GM21515 (cell line): ENCODE measurements around the gene OR2W1.
A peak's percentile ranks its signal among the peaks of the same experiment; 100 is the strongest.

Experiments
- ATAC-seq: cut with Tn5 transposase; IDR thresholded peaks from one replicate; pipeline ENCODE4 v1.9.1; 2021; ENCODE audit not compliant: unreplicated experiment

OR2W1 gene

GRCh38 chr6:29045075-29045474, at the start of gene OR2W1:
OR2W1 (minus strand) TSS chr6:29045175; CDS start chr6:29045175, 0 bp downstream.
- ATAC-seq = no peak

GRCh38 chr6:29092957-29093356, 48.0 kb upstream of the OR2W1 start:
- ATAC-seq = no peak

DNA sequence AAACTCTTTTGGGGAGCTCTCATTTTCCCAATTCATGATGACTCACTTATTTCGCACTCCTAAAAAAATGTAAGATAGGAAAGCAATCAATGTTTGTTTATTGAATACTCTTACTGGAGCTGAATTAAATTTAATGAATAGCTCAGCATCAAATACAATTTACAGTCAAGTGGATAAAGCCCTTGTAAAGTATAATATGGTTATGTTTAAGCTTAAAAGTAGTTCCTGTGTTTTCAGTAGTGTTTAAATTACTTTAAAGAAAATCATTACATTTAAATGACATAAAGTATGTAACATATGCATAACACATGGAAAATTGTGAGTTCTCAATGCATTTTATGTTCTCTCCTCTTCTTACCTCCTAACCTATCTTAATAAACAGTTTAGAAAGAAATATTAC, 42.2 kb upstream of the OR2W1 start, which contains the start of gene OR2B3:
OR2B3 (minus strand) TSS at position 101 of the 400 bp plus-strand sequence; CDS start at position 36, 65 bp downstream.
- ATAC-seq = no peak

DNA sequence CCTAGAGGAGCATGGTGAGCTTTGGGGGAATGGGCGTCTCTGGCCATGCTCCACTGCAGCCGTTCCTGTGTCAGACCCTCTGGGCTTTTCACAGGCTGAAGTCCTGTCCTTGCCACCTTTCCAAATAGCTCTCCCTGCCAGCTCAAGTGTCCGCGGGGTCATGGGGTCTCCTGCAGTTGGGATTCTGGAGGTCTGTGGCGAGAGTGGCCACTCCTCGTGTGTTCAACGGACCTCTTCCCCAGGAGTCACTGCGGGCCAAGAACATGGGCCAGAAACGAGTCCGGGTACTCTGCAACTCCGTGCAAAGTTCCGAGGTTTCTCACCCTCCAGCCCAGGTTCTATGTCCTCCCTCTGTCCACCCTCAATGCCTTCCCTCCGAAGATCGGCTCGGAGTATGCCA, 37.5 kb upstream of the OR2W1 start:
- ATAC-seq = no peak

DNA sequence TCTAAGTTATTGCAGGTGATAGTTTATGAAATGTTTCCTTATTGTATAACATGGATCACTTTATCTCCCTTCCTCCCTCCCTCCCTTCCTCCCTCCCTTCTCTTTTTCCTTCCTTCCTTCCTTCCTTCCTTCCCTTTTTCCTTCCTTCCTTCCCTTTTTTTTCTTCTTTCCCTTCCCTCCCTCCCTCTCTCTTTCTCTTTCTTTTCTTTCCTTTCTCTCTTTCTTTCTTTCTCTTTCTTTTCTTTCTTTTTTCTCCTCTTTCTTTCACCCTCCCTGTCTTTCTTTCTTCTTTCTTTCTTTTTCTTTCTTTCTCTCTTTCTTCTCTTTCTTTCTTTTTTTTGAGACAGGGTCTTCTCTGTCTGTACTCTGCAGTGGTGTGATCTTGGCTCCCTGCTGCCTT, 36.3 kb upstream of the OR2W1 start:
- ATAC-seq = no peak

GRCh38 chr6:29079203-29079602, 34.2 kb upstream of the OR2W1 start:
- no peak for ATAC-seq

GRCh38 chr6:29071831-29072723, 27.1 kb upstream of the OR2W1 start:
- ATAC-seq = no peak

- no peak for ATAC-seq
Observed at GRCh38 chr6:29051680-29052079, 6.7 kb upstream of the OR2W1 start.

DNA sequence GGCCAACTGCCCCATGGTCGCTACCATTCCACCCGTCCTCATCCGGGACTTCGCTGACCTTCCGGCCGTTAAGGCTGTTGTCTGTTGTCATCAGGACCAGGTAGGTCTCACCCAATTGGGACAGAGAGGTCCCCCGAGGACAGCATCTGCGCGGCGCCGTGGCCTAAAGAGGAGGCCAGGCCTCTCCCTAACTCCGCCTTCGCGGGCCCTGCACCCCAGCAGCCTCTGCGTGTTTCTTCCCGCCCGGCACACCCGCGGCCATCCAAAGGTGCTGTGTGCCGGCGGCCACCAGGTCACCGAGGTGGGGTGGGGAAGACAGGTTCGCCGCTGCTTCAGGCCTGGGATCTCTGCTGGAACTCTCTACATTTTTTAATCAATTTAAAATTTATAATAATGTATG, 9.0 kb downstream of the OR2W1 start:
- no peak for ATAC-seq

GRCh38 chr6:29028821-29029220, 16.2 kb downstream of the OR2W1 start:
- ATAC-seq = no peak

GRCh38 chr6:29025927-29026585, 18.9 kb downstream of the OR2W1 start:
- no peak for ATAC-seq

GRCh38 chr6:29021434-29021833, 23.5 kb downstream of the OR2W1 start:
- ATAC-seq = no peak

DNA sequence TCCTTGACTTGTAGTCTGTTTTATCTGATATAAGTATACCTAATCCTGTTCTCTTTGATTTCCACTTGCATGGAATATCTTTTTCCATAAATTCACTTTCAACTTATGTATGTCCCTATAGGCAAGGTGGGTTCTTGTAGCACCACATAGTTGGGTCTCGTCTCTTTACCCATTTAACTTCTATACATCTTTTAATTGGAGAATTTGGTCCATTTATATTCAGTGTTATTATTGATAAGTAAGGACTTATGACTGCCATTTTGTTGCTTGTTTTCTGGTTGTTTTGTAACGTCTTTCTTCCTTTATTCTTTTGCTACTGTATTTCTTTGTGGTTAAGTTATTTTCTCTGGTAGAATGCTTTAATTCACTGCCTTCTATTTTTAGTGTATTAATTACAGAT, 25.3 kb downstream of the OR2W1 start:
- ATAC-seq = no peak

- no peak for ATAC-seq
Observed at GRCh38 chr6:29017428-29017802, 27.6 kb downstream of the OR2W1 start.

DNA sequence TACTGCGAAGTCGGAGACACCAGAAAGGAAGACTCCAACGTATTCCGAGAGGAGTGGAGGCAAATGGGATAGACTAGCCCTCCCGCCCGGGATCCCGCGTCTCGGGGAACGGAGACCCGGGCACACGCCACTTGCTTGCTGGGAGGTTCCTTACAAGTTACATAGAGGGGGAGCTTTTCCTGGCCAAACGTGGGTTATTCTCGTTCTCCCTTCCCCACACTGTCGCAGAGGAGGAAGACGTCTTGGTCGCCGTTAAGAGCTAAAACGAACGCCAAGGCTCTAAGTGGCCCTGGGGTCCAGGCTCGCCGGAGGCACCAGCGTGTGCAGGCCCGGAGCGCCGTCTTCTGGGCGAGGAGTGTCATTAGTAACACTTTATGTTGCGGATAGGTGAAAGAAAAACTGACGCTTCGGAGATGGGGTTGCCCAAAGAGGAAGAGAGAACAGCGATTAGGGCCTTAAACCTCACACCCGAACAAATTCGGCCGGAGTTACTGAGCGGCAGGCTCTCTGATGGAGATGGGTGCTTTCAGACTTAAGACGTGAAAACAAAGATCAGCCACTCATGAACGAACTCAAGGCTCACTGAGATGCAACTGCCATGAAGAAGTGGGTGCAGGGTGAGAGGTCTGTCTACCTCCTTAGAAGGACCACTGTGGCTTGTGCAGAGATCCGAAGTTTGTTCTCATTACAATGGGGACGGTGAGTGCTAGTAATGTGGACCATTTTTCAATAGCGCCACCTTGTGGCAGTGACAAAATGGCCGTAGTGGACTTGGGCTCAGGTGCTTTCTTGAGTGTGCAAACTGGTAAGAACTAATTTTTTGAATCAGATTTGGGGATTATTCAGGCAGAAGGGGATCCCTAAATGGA, 28.2 kb downstream of the OR2W1 start:
- ATAC-seq = peak; percentile 81

- no peak for ATAC-seq
Observed at GRCh38 chr6:29014729-29015608, 30.0 kb downstream of the OR2W1 start.

GRCh38 chr6:29011276-29011734, 33.7 kb downstream of the OR2W1 start:
- ATAC-seq = no peak

GRCh38 chr6:29009358-29009757, 35.6 kb downstream of the OR2W1 start:
- ATAC-seq = no peak

DNA sequence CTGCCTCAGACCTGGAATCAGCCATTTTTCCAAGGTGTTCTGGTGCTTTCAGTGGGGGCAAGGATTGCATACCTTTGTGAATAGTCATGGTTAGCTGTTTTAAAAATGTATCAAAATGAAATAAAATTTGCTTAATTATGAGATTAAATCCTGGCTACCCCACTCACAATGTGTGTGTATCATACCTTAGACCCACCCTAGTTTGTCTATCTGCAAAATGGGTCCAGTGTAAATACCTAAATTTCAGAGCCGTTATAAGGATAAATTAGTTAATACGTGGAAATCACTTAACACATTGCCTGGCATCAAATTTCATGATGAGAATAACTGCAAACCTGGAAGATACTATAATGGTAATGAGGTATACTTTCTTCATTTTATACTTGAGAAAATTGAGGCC, 36.9 kb downstream of the OR2W1 start:
- ATAC-seq = no peak

DNA sequence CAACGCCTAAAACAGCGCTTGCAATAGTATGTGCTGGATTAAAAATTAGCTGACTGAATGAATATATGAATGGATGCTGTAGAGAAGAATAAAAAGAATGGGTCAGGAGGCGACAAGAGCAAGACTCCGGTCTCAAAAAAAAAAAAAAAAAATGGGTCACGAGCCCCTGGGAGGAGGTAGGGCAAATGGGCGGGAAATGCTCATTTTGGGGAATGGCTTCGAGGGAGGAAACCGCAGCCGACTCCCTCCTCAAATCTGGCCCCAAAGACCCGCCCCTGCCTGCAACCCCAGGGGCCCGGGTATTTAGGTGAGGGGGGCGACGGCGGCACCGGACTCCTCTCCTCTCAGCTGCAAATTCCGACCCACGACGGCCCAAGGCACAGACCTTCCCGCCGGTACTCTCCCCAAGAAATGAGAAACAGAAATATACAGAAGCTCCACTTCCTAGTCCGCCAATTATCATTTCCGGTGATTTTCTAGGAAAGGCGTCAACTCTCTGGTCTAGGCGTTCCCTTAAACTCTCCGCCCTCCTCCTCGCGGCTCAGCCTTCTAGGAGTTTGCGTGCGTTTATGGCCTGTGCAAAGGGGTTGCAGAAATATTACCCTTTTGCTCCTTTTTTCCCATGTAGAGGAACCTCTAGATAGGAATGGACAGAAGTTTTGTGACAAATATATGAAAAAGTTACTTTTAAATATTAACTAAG, 39.6 kb downstream of the OR2W1 start, which contains the start of gene ZNF311:
ZNF311 (minus strand) TSS at position 133 of the 703 bp plus-strand sequence. CDS start 1,361 bp downstream, outside the sequence.
- ATAC-seq = no peak
